Epithelial cell of proximal tubule (primary cell): ENCODE results near the gene RHEBL1. TPM values are rescaled to one million over a fixed set of nuclear protein-coding genes. Genes with fewer than 3 reads are reported as not detected.

Source experiments
- DNase-seq: peaks from one replicate; pipeline ENCODE4 v3.0.0-alpha.2; 2011; ENCODE audit warnings: low read depth
- H3K4me3 ChIP-seq: 2 replicates; pipeline ENCODE4 v1.5.1; 2011; ENCODE audit warnings: low read depth, mild to moderate bottlenecking, low read length
- total RNA-seq: library from RNA; depleted of rRNA; stranded (reverse); fragments of >200 nt; gene quantifications from 2 replicates; pipeline ENCODE4 v1.2.3, GENCODE V29; 2015
- TF ChIP-seq, protein P1 (sequence below): conservative IDR thresholded peaks from 2 replicates; pipeline ENCODE4 v1.5.1; 2012; ENCODE audit warnings: low read depth, mild to moderate bottlenecking, low read length

The RHEBL1 gene
- total RNA-seq, 1 donor from 2014 or later = 1.6 TPM

DNA sequence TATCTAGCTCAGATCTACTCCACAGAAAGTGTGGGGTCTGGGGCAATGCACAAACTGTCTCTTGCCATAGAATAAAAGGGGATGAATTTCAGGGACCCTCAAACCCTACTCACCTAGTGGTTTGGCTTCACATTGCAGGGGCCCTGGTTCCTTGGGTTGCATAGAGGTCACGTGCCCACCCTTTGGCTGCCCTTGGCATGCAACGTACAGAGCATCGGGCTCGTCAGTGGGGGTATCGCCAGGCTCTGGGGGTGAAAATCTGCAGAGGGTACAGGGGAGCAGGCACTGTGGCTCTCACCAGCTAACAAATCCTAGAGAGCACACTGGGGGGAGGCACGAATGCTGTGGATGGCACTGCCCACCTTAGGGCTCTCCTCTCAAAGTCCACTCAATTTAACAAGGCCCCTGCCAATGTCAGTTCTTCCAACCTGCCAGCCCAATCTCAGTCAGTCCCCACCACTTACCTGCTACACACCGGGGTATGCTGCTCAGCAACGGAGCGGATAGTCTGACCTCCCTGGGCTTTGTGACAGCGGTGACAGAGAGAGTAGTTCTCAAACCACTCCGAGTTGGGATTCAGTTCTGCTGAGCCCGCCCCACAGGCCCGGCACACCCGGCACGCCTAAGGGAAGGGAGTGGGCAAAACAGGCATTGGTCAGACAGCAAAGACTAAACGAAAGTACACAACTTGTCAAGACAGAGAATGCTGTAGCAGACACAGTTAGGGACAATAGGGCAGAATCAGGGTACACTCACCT, 17.1 kb downstream of the RHEBL1 start:
- no peak overlapping the region for H3K4me3 ChIP-seq
- TF ChIP-seq, protein P1, sequence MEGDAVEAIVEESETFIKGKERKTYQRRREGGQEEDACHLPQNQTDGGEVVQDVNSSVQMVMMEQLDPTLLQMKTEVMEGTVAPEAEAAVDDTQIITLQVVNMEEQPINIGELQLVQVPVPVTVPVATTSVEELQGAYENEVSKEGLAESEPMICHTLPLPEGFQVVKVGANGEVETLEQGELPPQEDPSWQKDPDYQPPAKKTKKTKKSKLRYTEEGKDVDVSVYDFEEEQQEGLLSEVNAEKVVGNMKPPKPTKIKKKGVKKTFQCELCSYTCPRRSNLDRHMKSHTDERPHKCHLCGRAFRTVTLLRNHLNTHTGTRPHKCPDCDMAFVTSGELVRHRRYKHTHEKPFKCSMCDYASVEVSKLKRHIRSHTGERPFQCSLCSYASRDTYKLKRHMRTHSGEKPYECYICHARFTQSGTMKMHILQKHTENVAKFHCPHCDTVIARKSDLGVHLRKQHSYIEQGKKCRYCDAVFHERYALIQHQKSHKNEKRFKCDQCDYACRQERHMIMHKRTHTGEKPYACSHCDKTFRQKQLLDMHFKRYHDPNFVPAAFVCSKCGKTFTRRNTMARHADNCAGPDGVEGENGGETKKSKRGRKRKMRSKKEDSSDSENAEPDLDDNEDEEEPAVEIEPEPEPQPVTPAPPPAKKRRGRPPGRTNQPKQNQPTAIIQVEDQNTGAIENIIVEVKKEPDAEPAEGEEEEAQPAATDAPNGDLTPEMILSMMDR = no peak

DNA sequence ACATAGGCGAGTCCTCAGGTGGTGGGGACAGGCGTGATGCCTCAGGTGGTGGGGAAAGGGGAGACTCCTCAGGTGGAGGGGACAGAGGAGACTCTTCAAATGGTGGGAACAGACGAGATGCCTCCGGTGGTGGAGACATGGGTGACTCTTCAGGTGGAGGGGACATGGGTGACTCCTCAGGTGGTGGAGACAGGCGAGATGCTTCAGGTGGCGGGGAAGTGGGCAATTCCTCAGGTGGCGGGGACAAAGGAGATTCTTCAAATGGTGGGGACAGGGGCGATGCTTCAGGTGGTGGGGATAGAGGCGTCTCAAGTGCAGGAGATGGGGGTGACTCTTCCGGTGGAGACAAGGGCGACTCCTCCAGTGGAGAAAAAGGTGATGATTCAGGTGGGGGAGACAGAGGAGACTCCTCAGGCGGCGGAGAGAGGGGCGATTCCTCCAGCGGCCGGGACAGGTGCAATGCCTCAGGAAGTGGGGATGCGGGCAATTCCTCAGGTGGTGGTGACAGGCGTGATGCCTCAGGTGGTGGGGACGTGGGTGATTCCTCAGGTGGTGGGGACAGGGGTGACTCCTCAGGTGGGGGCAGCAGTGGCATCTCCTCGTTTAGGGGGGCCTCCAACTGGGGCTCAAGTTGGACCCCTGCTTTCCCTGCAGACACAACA, 17.9 kb downstream of the RHEBL1 start:
- TF ChIP-seq, protein P1 = no peak
- no peak for DNase-seq

More for the DNA sequence above, 17.1 kb downstream of the RHEBL1 start:
- DNase-seq = no peak

DNA sequence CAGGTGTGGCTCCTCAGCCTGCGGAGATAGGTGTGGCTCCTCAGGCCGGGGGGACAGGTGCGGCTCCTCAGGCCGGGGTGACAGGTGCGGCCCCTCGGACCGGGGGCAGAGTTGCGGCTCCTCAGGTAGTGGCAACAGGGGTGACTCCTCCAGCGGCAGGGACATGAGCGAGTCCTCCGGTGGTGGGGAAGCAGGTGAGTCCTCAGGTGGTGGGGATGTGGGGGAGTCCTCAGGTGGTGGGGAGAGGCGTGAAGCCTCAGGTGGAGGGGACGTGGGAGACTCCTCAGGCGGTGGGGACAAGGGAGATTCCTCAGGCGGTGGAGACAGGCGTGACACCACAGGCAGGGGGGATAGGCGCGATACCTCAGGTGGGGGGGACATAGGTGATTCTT, 18.4 kb downstream of the RHEBL1 start:
- TF ChIP-seq, protein P1 = no peak
- no peak overlapping the region for H3K4me3 ChIP-seq
- no peak for DNase-seq

More for the DNA sequence above, 17.9 kb downstream of the RHEBL1 start:
- H3K4me3 ChIP-seq = no peak overlapping the region

DNA sequence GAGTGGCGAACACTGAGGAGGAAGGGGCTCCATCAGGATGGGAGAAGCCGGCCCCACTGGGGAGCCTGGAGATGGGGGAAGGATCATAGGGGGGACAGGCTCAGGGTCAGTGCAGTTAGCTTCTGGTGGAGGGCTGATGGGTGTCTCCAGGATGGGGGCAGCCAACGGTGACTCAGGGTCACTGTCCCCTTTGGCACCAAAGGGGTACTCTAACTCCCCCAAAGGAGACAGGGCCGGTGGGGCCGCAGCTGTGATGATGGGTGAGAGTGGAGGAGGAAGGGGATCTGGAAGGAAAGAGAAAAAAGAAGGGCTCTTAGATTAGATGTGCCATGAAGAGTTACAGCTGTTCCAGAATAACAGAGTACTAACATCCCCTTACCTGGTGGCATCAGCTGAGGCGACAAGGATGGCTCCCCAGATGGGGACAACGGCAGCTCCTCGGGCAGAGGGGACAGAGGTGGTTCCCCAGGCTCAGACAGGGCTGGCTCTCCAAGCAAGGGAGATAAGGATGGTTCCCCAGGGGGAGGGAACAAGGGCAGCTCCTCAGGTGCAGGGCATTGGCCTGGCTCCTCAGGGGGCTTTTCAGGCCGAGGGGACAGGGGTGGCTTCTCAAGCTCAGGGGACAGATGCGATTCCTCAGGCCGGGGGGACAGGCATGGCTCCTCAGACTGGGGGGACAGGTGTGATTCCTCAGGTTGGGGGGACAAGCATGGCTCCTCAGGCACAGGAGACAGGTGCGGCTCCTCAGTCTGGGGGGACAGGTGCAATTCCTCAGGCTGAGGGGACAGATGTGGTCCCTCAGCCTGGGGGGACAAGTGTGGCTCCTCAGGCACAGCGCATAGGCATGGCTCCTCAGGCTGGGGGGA, 19.0 kb downstream of the RHEBL1 start:
- TF ChIP-seq, protein P1 = no peak
- no peak for DNase-seq
- no peak overlapping the region for H3K4me3 ChIP-seq

DNA sequence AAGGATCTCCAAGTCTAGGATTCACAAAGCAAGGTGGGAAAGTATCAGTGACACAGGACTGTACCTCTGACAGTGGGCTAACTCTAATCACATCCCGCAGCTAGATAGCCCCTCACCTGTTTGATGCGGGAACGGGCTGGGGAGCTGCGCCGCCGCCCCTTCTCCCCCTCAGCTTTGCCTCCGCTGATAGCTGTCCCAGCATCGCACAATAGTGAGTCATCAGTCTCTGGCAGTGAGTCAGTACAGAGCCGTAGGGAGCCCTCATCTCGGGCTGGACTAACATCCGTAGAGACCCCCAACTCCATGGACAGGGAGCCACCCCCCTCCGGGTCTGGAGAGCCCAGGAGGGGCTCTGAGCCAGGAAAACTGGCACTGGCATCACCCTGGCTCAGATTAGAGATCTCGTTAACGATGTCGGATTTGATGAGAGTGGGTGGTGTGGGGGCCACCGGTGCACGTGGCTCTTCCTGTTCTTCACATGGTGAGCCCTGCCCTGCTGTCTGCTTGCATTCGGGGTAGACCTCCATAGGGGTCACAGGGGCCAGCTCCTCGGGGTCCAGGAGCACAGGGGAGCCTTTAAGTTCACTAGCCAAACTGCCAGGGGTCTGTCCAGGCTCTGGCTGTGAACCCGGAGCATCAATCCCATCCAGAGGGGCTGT, 20.1 kb downstream of the RHEBL1 start:
- DNase-seq = no peak
- TF ChIP-seq, protein P1 = no peak
- no peak overlapping the region for H3K4me3 ChIP-seq

DNA sequence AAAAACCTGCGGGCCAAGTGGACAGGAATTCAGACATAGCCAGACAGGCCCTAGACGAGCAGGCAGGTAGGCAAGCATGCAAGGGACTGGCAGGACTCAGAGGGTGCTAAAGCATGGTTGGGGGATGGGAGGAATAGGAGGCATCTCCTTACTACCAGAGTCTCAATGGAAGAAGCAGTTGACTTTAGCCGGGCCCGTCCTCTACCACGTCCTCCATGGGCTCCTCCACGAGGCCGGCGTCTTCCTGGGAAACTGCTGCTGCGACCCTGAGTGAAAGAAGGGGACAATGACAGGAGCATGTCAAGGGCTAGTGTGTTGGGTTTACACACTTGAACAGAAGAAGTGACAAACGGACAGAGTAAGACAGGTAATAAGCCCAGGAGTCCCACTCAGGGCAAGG, 20.8 kb downstream of the RHEBL1 start:
- TF ChIP-seq, protein P1 = no peak
- no peak for DNase-seq
- no peak overlapping the region for H3K4me3 ChIP-seq
